Esophagus muscularis mucosa (tissue), 4 donors: ENCODE measurements around the gene ZNF101. TPM values are rescaled to one million over a fixed set of nuclear protein-coding genes. Genes with fewer than 3 reads are reported as not detected.

Source experiments
- DNase-seq: peaks from one replicate; pipeline ENCODE4 v3.0.0-alpha.2; 2017; ENCODE audit errors: extremely low spot score
- H3K27ac ChIP-seq, 4 donors: fragments of 200-600 bp; sonication (generic); replicated peaks in 1 of 4; 1 replicate in 3 of 4; 2 replicates in 1 of 4; pipeline ENCODE4 v1.5.1; 2016 to 2019; ENCODE audit warnings: mild to moderate bottlenecking in 1 of 4
- H3K27me3 ChIP-seq, 4 donors: fragments of 200-600 bp; sonication (generic); one replicate each; pipeline versions ENCODE4 v1.5.1 to v1.6.0; 2016 to 2019
- H3K36me3 ChIP-seq, 4 donors: fragments of 200-600 bp; sonication (generic); one replicate each; pipeline ENCODE4 v1.5.1; 2016 to 2019
- H3K4me1 ChIP-seq, 4 donors: fragments of 200-600 bp; sonication (generic); one replicate each; pipeline ENCODE4 v1.5.1; 2016 to 2019
- H3K4me3 ChIP-seq, 4 donors: fragments of 200-600 bp; sonication (generic); 1 replicate in 2 of 4; 2 replicates in 2 of 4; pipeline ENCODE4 v1.5.1; 2016 to 2019; ENCODE audit warnings: mild to moderate bottlenecking in 4 of 4, moderate library complexity in 1 of 4
- H3K9me3 ChIP-seq, 4 donors: fragments of 200-600 bp; sonication (generic); 1 replicate in 3 of 4; 2 replicates in 1 of 4; pipeline ENCODE4 v1.5.1; 2016 to 2019
- EP300 ChIP-seq: sonication (generic); formaldehyde crosslinking; IDR thresholded peaks from one replicate; pipeline ENCODE4 v1.6.1; 2017; ENCODE audit warnings: antibody characterized with exemption
- POLR2A ChIP-seq: fragments of 450-650 bp; IDR thresholded peaks from one replicate; pipeline ENCODE4 v1.6.1; 2017; ENCODE audit warnings: antibody characterized with exemption, moderate library complexity, mild to moderate bottlenecking, low read depth
- POLR2AphosphoS5 ChIP-seq, 2 donors: sonication (generic); formaldehyde crosslinking; IDR thresholded peaks; one replicate each; pipeline ENCODE4 v1.6.1; 2017; ENCODE audit warnings: antibody characterized with exemption in 2 of 2
- WGBS: methylation state at CpG from one replicate; pipeline ENCODE4 v1.1.5; 2018; 5-methylcytosine and 5-hydroxymethylcytosine counted together
- intact Hi-C: fragments of 100-400 bp; cut with DNase I; formaldehyde crosslinking; loops from one replicate; pipeline ENCODE4 v1.15.1; 2023
- total RNA-seq, 4 donors: library from RNA; depleted of rRNA; stranded (reverse); fragments of >200 nt; gene quantifications; one replicate each; pipeline versions ENCODE4 v1.1.0 to v1.2.1, GENCODE V29; 2016
- TF ChIP-seq, protein P1 (sequence below), 3 experiments: fragments of 200-600 bp in 2 of 3; fragments of 450-650 bp in 1 of 3; sonication (generic) in 2 of 3; IDR thresholded peaks; one replicate each; pipeline ENCODE4 v1.5.1; 2017 to 2019; ENCODE audit warnings: antibody characterized with exemption in 3 of 3, mild to moderate bottlenecking in 2 of 3, moderate library complexity in 1 of 3

The ZNF101 gene
- total RNA-seq, 4 donors from 2014 or later = 4.5 to 7.1 (median 5.7) TPM

DNA sequence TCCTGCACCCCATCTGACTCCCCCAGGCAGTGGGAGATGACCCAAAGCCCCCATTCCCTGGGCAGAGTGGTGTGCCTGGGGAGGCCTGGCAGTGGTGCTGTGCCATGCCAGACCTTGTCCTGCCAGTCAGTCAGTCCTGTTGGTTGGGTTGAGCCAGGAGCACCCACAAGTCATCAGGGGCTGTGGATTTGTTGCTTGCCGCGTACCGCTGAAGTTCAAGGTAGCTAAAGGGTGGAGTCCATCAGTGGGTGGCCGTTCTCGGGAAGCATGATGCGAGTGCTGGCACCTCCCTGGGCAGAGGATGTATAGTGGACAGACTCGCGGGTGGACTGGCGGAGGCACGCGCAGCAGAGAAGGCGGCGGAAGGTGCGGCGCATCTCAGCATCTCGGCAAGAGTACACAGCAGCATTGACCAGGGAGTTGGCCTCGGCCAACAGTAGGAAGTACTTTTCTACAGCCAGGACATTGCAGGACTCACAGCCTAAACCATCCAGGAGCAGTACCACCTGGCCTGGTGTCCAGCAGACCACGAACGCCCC is 44.5 kb upstream of the ZNF101 start:
- Histone ChIP-seq H3K4me3 (no peak overlapping the region), H3K27me3 (peaks cover 0 to 33% (median 10%) of the 10 kb centered on the region in 4 donors), H3K36me3 (no peaks in the 10 kb centered on the region), H3K4me1 (peaks cover 14 to 20% (median 19%) of the 10 kb centered on the region in 4 donors), H3K9me3 (no peaks in the 10 kb centered on the region), H3K27ac (no peak overlapping the region)
- intact Hi-C loops = no loop called here
- TF ChIP-seq POLR2A = no peak
- TF ChIP-seq EP300 = no peak
- TF ChIP-seq, protein P1, sequence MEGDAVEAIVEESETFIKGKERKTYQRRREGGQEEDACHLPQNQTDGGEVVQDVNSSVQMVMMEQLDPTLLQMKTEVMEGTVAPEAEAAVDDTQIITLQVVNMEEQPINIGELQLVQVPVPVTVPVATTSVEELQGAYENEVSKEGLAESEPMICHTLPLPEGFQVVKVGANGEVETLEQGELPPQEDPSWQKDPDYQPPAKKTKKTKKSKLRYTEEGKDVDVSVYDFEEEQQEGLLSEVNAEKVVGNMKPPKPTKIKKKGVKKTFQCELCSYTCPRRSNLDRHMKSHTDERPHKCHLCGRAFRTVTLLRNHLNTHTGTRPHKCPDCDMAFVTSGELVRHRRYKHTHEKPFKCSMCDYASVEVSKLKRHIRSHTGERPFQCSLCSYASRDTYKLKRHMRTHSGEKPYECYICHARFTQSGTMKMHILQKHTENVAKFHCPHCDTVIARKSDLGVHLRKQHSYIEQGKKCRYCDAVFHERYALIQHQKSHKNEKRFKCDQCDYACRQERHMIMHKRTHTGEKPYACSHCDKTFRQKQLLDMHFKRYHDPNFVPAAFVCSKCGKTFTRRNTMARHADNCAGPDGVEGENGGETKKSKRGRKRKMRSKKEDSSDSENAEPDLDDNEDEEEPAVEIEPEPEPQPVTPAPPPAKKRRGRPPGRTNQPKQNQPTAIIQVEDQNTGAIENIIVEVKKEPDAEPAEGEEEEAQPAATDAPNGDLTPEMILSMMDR (IDR thresholded peaks at IDR 0.05) = no peak
- no peak for TF ChIP-seq POLR2AphosphoS5 (IDR thresholded peaks at IDR 0.05)
- DNase-seq = no peak
- WGBS = 88% methylated on average over 16 of the region's 19 CpGs

DNA sequence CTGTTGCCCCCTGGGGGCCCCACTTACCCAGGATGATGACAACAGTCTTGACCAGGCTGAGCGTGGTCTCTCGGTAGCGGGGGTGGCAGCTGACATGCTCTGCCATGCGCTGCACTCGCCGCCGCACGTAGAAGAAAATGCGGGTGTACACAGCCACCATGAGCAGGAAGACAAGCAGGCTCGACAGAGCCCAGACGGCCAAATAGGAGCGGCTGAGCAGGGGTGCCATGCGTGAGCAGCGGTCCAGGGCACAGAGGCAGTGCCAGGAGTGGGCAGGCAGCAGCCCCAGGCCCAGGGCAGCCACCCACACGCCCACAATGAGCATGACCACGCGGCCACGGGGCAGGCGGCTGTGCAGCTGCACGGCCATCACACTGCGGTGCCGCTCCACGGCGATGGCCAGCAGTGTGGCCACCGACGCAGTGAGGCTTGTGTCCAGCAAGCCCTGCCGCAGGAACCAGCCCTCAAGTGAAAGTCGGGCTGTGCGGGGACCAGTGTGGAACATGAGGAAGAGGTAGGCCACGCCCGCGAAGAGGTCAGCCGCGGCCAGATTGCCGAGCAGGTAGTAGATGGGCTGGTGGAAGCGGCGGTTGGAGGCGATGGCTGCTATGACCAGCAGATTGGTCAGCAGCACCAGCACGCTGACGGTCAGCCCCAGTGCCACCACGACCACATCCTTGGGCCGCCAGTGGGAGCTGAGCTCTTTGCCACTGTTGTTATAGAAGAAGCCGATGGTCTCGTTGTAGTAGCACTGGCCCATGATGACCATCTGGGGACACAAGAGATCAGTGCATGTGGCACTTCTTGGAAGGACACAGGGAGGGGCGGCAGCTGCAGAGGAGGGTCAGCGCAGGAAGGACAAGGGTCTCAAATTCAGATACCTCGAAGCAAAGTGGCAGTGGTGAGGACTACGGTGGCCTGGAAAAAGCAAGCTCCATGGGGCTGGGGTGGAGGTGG is 41.8 kb upstream of the ZNF101 start:
- intact Hi-C loops = no loop called here
- TF ChIP-seq POLR2AphosphoS5 (IDR thresholded peaks at IDR 0.05) (no peak), POLR2A (no peak), EP300 (no peak)
- TF ChIP-seq, protein P1 (IDR thresholded peaks at IDR 0.05) = no peak
- Histone ChIP-seq H3K4me3 (no peak overlapping the region), H3K27ac (no peak overlapping the region), H3K36me3 (peaks cover 0 to 5% (median 2%) of the 10 kb centered on the region in 4 donors), H3K27me3 (peaks cover 0 to 33% (median 10%) of the 10 kb centered on the region in 4 donors), H3K4me1 (peaks cover 14 to 19% (median 17%) of the 10 kb centered on the region in 4 donors), H3K9me3 (no peaks in the 10 kb centered on the region)
- WGBS = 95% methylated on average over 28 of the region's 48 CpGs
- DNase-seq = no peak

- intact Hi-C loops = no loop called here
- H3K4me3 ChIP-seq = peak within 1 kb of the TSS; percentile 49 to 63 (median 51)
- H3K36me3 ChIP-seq = peaks cover 0 to 5% (median 2%) of the 10 kb centered on the region in 4 donors
- H3K27me3 ChIP-seq = peaks cover 0 to 33% (median 10%) of the 10 kb centered on the region in 4 donors
- TF ChIP-seq, protein P1 (IDR thresholded peaks at IDR 0.05) = no peak
- TF ChIP-seq POLR2AphosphoS5 (IDR thresholded peaks at IDR 0.05) (no peak), POLR2A (no peak), EP300 (no peak)
- peaks cover 14 to 19% (median 17%) of the 10 kb centered on the region in 4 donors for H3K4me1 ChIP-seq
- no peaks in the 10 kb centered on the region for H3K9me3 ChIP-seq
- 5% methylated on average over 27 of the region's 87 CpGs for WGBS
- no peak for DNase-seq
- no peak within 1 kb of the TSS for H3K27ac ChIP-seq
Measured at GRCh38 chr19:19627621-19628500, 40.8 kb upstream of the ZNF101 start, which contains the start of gene LPAR2. Gene LPAR2, minus strand, starts transcription at chr19:19628220. Its CDS starts 945 bp downstream, at chr19:19627275.

- Histone ChIP-seq H3K4me1 (peaks cover 14 to 19% (median 17%) of the 10 kb centered on the region in 4 donors), H3K4me3 (peak overlapping the region; percentile 49 to 63 (median 51)), H3K36me3 (peaks cover 0 to 6% (median 3%) of the 10 kb centered on the region in 4 donors), H3K27me3 (peaks cover 0 to 33% (median 10%) of the 10 kb centered on the region in 4 donors), H3K27ac (no peak overlapping the region), H3K9me3 (no peaks in the 10 kb centered on the region)
- WGBS = 32% methylated on average over 28 of the region's 51 CpGs
- TF ChIP-seq, protein P1 (IDR thresholded peaks at IDR 0.05) = no peak
- no peak for TF ChIP-seq EP300
- TF ChIP-seq POLR2AphosphoS5 (IDR thresholded peaks at IDR 0.05) = no peak
- no peak for TF ChIP-seq POLR2A
- intact Hi-C loops = no loop called here
- DNase-seq = no peak
Measured at GRCh38 chr19:19628501-19629134, 40.0 kb upstream of the ZNF101 start.
